ENCODE data around the gene RHOG. TPM values are rescaled to one million over a fixed set of nuclear protein-coding genes. Genes with fewer than 3 reads are reported as not detected.

RHOG gene
- total and polyA plus RNA-seq, 9 of the 15 experiments (the other 6 are each of a cell fraction or from before 2014, with no cell fraction given) = 22.6 to 162 (median 80.3) TPM

DNA sequence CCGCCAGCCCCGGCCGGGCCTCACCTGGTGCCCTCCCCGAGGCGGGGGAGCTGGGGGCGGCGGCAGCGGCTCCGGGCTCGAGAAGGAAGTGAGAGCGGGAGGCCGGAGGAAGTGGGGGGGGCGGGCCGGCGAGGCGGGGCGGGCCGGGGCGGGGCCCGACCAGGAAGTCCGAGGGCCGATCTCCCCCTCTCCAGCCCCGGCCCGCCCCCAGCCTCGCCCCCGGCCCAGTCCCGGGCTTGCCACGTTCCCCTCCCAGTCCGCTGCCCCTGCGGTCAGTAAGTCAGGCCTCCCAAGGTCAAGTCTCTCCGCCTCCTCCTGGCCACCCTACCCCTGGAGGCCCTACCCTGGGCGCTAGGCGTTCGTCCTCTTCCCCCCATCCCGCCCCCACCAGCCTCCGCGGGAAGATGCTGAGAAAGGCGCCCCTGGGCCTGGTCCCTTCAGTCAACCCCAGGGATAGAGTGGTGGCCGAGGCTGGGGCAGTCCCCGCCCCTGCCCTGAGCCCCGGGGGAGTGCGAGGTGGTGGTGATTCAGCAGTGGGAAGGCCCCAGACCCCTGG, at the start of gene RHOG (continued):
- TF ChIP-seq FOXA1 (IDR thresholded peaks at IDR 0.05; ENCODE audit: borderline replicate concordance) (no peak), ZNF184 (CRISPR knock-in tag; IDR thresholded peaks at IDR 0.05) (no peak), SP1 (CRISPR knock-in tag; IDR thresholded peaks at IDR 0.05) (no peak), KDM5B (IDR thresholded peaks at IDR 0.05; ENCODE audit: insufficient replicate concordance, low read depth, low read length) (no peak), HDAC8 (tag; IDR thresholded peaks at IDR 0.05) (no peak), SIRT6 (IDR thresholded peaks at IDR 0.05; ENCODE audit: low read depth, low read length) (no peak), ZNF24 (IDR thresholded peaks at IDR 0.05) (no peak), EP300 (IDR thresholded peaks at IDR 0.05; ENCODE audit: low read length) (no peak), NFE2 (IDR thresholded peaks at IDR 0.05; ENCODE audit: low read depth) (peak; percentile 72; the same call in 1 of the 2 replicates), ZNF778 (CRISPR knock-in tag; IDR thresholded peaks at IDR 0.05) (no peak), NR3C1 (CRISPR knock-in tag; IDR thresholded peaks at IDR 0.05) (0 out of 2 replicates have a peak, but pooled peaks have one; percentile 10), PHF8 (IDR thresholded peaks at IDR 0.05; ENCODE audit: borderline replicate concordance, low read length) (peak; percentile 42; the same call in 1 of the 2 replicates), KLF1 (tag; IDR thresholded peaks at IDR 0.05) (no peak), MTF1 (CRISPR knock-in tag; IDR thresholded peaks at IDR 0.05; ENCODE audit: borderline replicate concordance) (no peak), ZNF224 (CRISPR knock-in tag; IDR thresholded peaks at IDR 0.05) (no peak), TBL1XR1 (IDR thresholded peaks at IDR 0.05; ENCODE audit: low read length in 2 of 2) (no peak), HNRNPUL1 (IDR thresholded peaks at IDR 0.05; ENCODE audit: low read length) (no peak), LEF1 (IDR thresholded peaks at IDR 0.05) (no peak), ZNF324 (CRISPR knock-in tag; IDR thresholded peaks at IDR 0.05) (no peak), ZNF75A (CRISPR knock-in tag; IDR thresholded peaks at IDR 0.05) (no peak), JUND (IDR thresholded peaks at IDR 0.05; ENCODE audit: borderline replicate concordance, low read depth, low read length) (peak; percentile 60), JUND (tag; IDR thresholded peaks at IDR 0.05; ENCODE audit: borderline replicate concordance, low read depth, low read length) (no peak; the same call in 2 of the 3 replicates), ELF1 (tag; IDR thresholded peaks at IDR 0.05) (peak; percentile 93), ZNF174 (CRISPR knock-in tag; IDR thresholded peaks at IDR 0.05) (no peak), ZNF431 (CRISPR knock-in tag; IDR thresholded peaks at IDR 0.05) (no peak), ZNF507 (tag; conservative IDR thresholded peaks at IDR 0.05) (no peak), MBD2 (IDR thresholded peaks at IDR 0.05; ENCODE audit: borderline replicate concordance, low read depth) (no peak), EHMT2 (IDR thresholded peaks at IDR 0.05) (no peak), DMBX1 (CRISPR knock-in tag; IDR thresholded peaks at IDR 0.05; ENCODE audit: borderline replicate concordance) (no peak), ESRRA (IDR thresholded peaks at IDR 0.05; ENCODE audit: borderline replicate concordance, low read depth) (peak; percentile 64; the same call in 1 of the 2 replicates)
- TF ChIP-seq, protein P1, sequence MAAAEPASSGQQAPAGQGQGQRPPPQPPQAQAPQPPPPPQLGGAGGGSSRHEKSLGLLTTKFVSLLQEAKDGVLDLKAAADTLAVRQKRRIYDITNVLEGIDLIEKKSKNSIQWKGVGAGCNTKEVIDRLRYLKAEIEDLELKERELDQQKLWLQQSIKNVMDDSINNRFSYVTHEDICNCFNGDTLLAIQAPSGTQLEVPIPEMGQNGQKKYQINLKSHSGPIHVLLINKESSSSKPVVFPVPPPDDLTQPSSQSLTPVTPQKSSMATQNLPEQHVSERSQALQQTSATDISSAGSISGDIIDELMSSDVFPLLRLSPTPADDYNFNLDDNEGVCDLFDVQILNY (CRISPR knock-in tag; IDR thresholded peaks at IDR 0.05) = no peak

Data from K562 (cell line).